ENCODE data around the gene TBCD. TPM values are rescaled to one million over a fixed set of nuclear protein-coding genes. Genes with fewer than 3 reads are reported as not detected.
"Not testable (repeated sequence)": the region's sequence is repeated elsewhere in the genome, so short reads cannot be mapped to it uniquely, and the experiment has no call there.

Gene TBCD
- total RNA-seq, 1 experiment from 2014 or later: 129 TPM

DNA sequence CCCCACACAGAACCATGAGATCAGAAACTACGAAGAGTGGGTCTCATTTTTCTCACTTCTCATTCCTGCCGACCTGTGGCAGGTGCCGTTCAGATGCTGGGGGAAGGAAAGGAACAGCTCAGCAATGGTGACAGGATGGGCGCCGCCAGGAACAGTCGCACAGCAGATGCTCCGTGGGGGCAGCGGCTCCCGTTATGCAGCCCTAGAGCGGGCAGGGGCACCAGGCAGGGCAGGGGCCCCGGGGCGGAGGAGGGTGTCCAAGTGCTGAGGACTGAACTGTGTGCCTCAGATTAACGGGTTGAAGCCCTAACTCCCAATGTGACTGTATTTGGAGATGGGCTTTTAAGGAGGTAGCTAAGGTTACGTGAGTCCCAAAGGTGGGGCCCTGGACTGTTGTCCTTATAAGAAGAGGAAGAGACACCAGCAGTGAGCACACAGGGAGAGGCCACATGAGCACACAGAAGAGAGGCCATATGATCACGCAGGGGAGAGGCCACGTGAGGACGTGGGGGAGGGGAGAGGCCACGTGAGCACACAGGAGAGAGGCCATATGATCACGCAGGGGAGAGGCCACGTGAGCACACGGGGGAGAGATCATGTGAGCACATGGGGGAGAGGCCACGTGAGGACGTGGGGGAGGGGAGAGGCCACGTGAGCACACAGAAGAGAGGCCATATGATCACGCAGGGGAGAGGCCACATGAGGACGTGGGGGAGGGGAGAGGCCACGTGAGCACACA is 231.8 kb downstream of the TBCD start:
- no peak overlapping the region for H4K5ac ChIP-seq (ENCODE audit: insufficient read length, low read depth, low read length)
- no peaks in the 10 kb centered on the region for H3K27me3 ChIP-seq (ENCODE audit: insufficient read depth, low read length)
- no peak overlapping the region for H2BK15ac ChIP-seq (ENCODE audit: low read depth, low read length)
- no peak overlapping the region for H3K14ac ChIP-seq (ENCODE audit: insufficient read depth, low read length)
- H3K79me1 ChIP-seq (ENCODE audit: insufficient read depth, low read depth, low read length, poor library complexity, severe bottlenecking): no peaks in the 10 kb centered on the region
- H2AFZ ChIP-seq (ENCODE audit: low read length): no peak overlapping the region
- no peak overlapping the region for H2BK120ac ChIP-seq (ENCODE audit: low read depth, low read length, poor library complexity, severe bottlenecking)
- no peak overlapping the region for H3K27ac Mint-ChIP-seq
- no CpG with 5 or more reads among the region's 27 CpGs for WGBS (ENCODE audit: extremely low coverage, insufficient read length, low lambda C conversion rate)
- no peak overlapping the region for H2AK5ac ChIP-seq (ENCODE audit: insufficient read length, low read length)
- no peak overlapping the region for H3K9ac ChIP-seq (ENCODE audit: extremely low read depth, insufficient read length, low read length)
- H3K18ac ChIP-seq (ENCODE audit: insufficient read length, low read depth, low read length): no peak overlapping the region
- no peak overlapping the region for H2BK20ac ChIP-seq (ENCODE audit: low read depth, low read length, poor library complexity, severe bottlenecking)
- no peaks in the 10 kb centered on the region for H4K20me1 ChIP-seq (ENCODE audit: control insufficient read depth, insufficient read depth, insufficient read length)
- H3K79me2 ChIP-seq (ENCODE audit: insufficient read depth, low read length): no peaks in the 10 kb centered on the region
- H3K23ac ChIP-seq (ENCODE audit: insufficient read length, low read depth, low read length): no peak overlapping the region
- TF ChIP-seq CTCF (conservative IDR thresholded peaks at IDR 0.05): no peak
- DNase-seq: no peak
- peaks cover 27 to 32% of the 10 kb centered on the region in 2 experiments for H3K4me1 Mint-ChIP-seq
- H3T11ph ChIP-seq (ENCODE audit: low read length): no peak overlapping the region
- H2BK12ac ChIP-seq (ENCODE audit: insufficient read length, low read depth, low read length): no peak overlapping the region
- no peak overlapping the region for H3K56ac ChIP-seq (ENCODE audit: insufficient read length, low read depth, low read length)
- no peak overlapping the region for H3K27ac ChIP-seq (ENCODE audit: insufficient read length, low read depth, low read length)
- H3K4ac ChIP-seq (ENCODE audit: low read depth, low read length): no peak overlapping the region
- H3K27me3 Mint-ChIP-seq (ENCODE audit: low read depth): 0 out of 2 replicates have a peak, but pooled peaks cover 1% of the 10 kb centered on the region
- no peak overlapping the region for H2BK5ac ChIP-seq (ENCODE audit: insufficient read length, low read length)
- H3K9me3 Mint-ChIP-seq: peaks cover 0 to 2% of the 10 kb centered on the region in 2 experiments; a peak in 2 of 5 replicates
- H3K4me1 ChIP-seq (ENCODE audit: insufficient read depth, low read length): no peaks in the 10 kb centered on the region
- H3K9me3 ChIP-seq (ENCODE audit: control insufficient read depth, low read depth, low read length): no peaks in the 10 kb centered on the region
- peaks cover 0 to 7% (median 5%) of the 10 kb centered on the region in 3 experiments; a peak in 3 of 7 replicates for H3K36me3 Mint-ChIP-seq (ENCODE audit: insufficient read depth in 1 of 3, low read depth in 3 of 3)
- no peak overlapping the region for H4K91ac ChIP-seq (ENCODE audit: insufficient read length, low read depth, low read length)
- H3K4me3 Mint-ChIP-seq: no peak overlapping the region
- H4K8ac ChIP-seq (replicated peaks; ENCODE audit: insufficient read length, low read depth, low read length): no peak overlapping the region
- no peaks in the 10 kb centered on the region for H3K23me2 ChIP-seq (ENCODE audit: insufficient read length, low read depth, low read length, poor library complexity, severe bottlenecking)
- no peak overlapping the region for H3K4me2 ChIP-seq (ENCODE audit: insufficient read depth, insufficient read length, low read length)

- not testable (repeated sequence) for H2BK15ac ChIP-seq (ENCODE audit: low read depth, low read length); H3K79me1 ChIP-seq (ENCODE audit: insufficient read depth, low read depth, low read length, poor library complexity, severe bottlenecking); H3K27ac ChIP-seq (ENCODE audit: insufficient read length, low read depth, low read length); H3K14ac ChIP-seq (ENCODE audit: insufficient read depth, low read length); H3K4me3 Mint-ChIP-seq; H3T11ph ChIP-seq (ENCODE audit: low read length); H3K4me2 ChIP-seq (ENCODE audit: insufficient read depth, insufficient read length, low read length); H2BK5ac ChIP-seq (ENCODE audit: insufficient read length, low read length); H3K4me1 ChIP-seq (ENCODE audit: insufficient read depth, low read length); H4K20me1 ChIP-seq (ENCODE audit: control insufficient read depth, insufficient read depth, insufficient read length); DNase-seq; H2BK20ac ChIP-seq (ENCODE audit: low read depth, low read length, poor library complexity, severe bottlenecking); H3K23ac ChIP-seq (ENCODE audit: insufficient read length, low read depth, low read length); H3K9ac ChIP-seq (ENCODE audit: extremely low read depth, insufficient read length, low read length); H4K91ac ChIP-seq (ENCODE audit: insufficient read length, low read depth, low read length); H3K4ac ChIP-seq (ENCODE audit: low read depth, low read length); H4K8ac ChIP-seq (replicated peaks; ENCODE audit: insufficient read length, low read depth, low read length); H3K18ac ChIP-seq (ENCODE audit: insufficient read length, low read depth, low read length); H2BK12ac ChIP-seq (ENCODE audit: insufficient read length, low read depth, low read length); H3K27me3 Mint-ChIP-seq (ENCODE audit: low read depth); H3K79me2 ChIP-seq (ENCODE audit: insufficient read depth, low read length); H3K56ac ChIP-seq (ENCODE audit: insufficient read length, low read depth, low read length); H3K9me3 Mint-ChIP-seq; H4K5ac ChIP-seq (ENCODE audit: insufficient read length, low read depth, low read length); H2BK120ac ChIP-seq (ENCODE audit: low read depth, low read length, poor library complexity, severe bottlenecking); H3K27me3 ChIP-seq (ENCODE audit: insufficient read depth, low read length); H3K9me3 ChIP-seq (ENCODE audit: control insufficient read depth, low read depth, low read length); H3K23me2 ChIP-seq (ENCODE audit: insufficient read length, low read depth, low read length, poor library complexity, severe bottlenecking); H2AFZ ChIP-seq (ENCODE audit: low read length); H2AK5ac ChIP-seq (ENCODE audit: insufficient read length, low read length); H3K27ac Mint-ChIP-seq
- Mint-ChIP-seq H3K36me3 (ENCODE audit: insufficient read depth in 1 of 3, low read depth in 3 of 3) (peaks cover 0 to 10% (median 10%) of the 10 kb centered on the region in 3 experiments; a peak in 3 of 7 replicates), H3K4me1 (peaks cover 27 to 32% of the 10 kb centered on the region in 2 experiments)
- no CpG with 5 or more reads among the region's 12 CpGs for WGBS (ENCODE audit: extremely low coverage, insufficient read length, low lambda C conversion rate)
These were observed 232.4 kb downstream of the TBCD start for GRCh38 chr17:82984249-82984617.
